ENCODE measurements around the gene PTPRN2. TPM values are rescaled to one million over a fixed set of nuclear protein-coding genes. Genes with fewer than 3 reads are reported as not detected.

PTPRN2 gene
- total RNA-seq, 1 experiment from 2014 or later, result 2.1 TPM

GRCh38 chr7:158316466-158317031, 271.1 kb downstream of the PTPRN2 start:
- no peak overlapping the region for H3K4me3 ChIP-seq (replicated peaks in 1 of 2; ENCODE audit: low read depth in 1 of 2, low read length in 2 of 2)
- no peaks in the 10 kb centered on the region for H3K36me3 ChIP-seq (ENCODE audit: control insufficient read depth in 1 of 2, insufficient read depth in 2 of 2, low read length in 2 of 2)
- ChIA-PET RAD21 (ENCODE audit: low non-redundant PET in 1 of 2, low total read pairs in 2 of 2, uncharacterized antibody in 2 of 2, unreplicated experiment in 2 of 2) (no interaction called here), POLR2A (no interaction called here), CTCF (no interaction called here)
- H3K27me3 ChIP-seq (ENCODE audit: insufficient read depth, low read length), result no peaks in the 10 kb centered on the region
- no peak for TF ChIP-seq SIN3A (IDR thresholded peaks at IDR 0.05; ENCODE audit: low read depth)
- no peak for TF ChIP-seq SRF (IDR thresholded peaks at IDR 0.05; ENCODE audit: low read depth)
- no peak for TF ChIP-seq CBX3 (IDR thresholded peaks at IDR 0.05; ENCODE audit: low read depth)
- TF ChIP-seq EZH2 (IDR thresholded peaks at IDR 0.05), result no peak
- TF ChIP-seq RAD21 (IDR thresholded peaks at IDR 0.05; ENCODE audit: low read depth), result no peak
- TF ChIP-seq ATF3 (IDR thresholded peaks at IDR 0.05), result no peak
- no peak for TF ChIP-seq POLR2A (IDR thresholded peaks at IDR 0.05; ENCODE audit: borderline replicate concordance, extremely low read depth, insufficient read depth, insufficient read length)
- no peak for TF ChIP-seq CEBPB (IDR thresholded peaks at IDR 0.05; ENCODE audit: low read depth)
- TF ChIP-seq POLR2AphosphoS5 (IDR thresholded peaks at IDR 0.05; ENCODE audit: low read depth, low read length), result no peak
- peaks cover 0 to 4% of the 10 kb centered on the region in 2 experiments; a peak in 2 of 4 replicates for H3K9me3 ChIP-seq (ENCODE audit: control insufficient read depth in 1 of 2, insufficient read depth in 1 of 2, low read depth in 1 of 2, low read length in 2 of 2)
- no peaks in the 10 kb centered on the region for H3K9me2 ChIP-seq (ENCODE audit: insufficient read depth)
- BruUV-seq (replicated peaks), result no TSS peak
- no peak for DNase-seq (ENCODE audit: low read depth, low spot score)
- no peak overlapping the region for H2AFZ ChIP-seq (ENCODE audit: low read depth, low read length, poor library complexity, severe bottlenecking)
- no peaks in the 10 kb centered on the region for H3K79me2 ChIP-seq (ENCODE audit: insufficient read depth, low read length)
- no peak overlapping the region for H3K9ac ChIP-seq (ENCODE audit: low read length)
- no peaks in the 10 kb centered on the region for H4K20me1 ChIP-seq (ENCODE audit: insufficient read depth)
- no peak for ATAC-seq
- H3K27ac ChIP-seq (ENCODE audit: low read depth, low read length), result no peak overlapping the region
- no peak overlapping the region for H3K4me2 ChIP-seq (ENCODE audit: low read length)
- no peaks in the 10 kb centered on the region for H3K4me1 ChIP-seq (ENCODE audit: control insufficient read depth in 1 of 2, insufficient read depth in 2 of 2, low read length in 2 of 2)
- intact Hi-C loops (cut with micrococcal nuclease), result no loop called here

- RAD21 ChIA-PET (ENCODE audit: low non-redundant PET in 1 of 2, low total read pairs in 2 of 2, uncharacterized antibody in 2 of 2, unreplicated experiment in 2 of 2), result no interaction called here
- Histone ChIP-seq H3K9me2 (ENCODE audit: insufficient read depth) (no peaks in the 10 kb centered on the region), H3K79me2 (ENCODE audit: insufficient read depth, low read length) (no peaks in the 10 kb centered on the region), H4K20me1 (ENCODE audit: insufficient read depth) (no peaks in the 10 kb centered on the region), H3K4me1 (ENCODE audit: control insufficient read depth in 1 of 2, insufficient read depth in 2 of 2, low read length in 2 of 2) (no peaks in the 10 kb centered on the region), H3K9ac (ENCODE audit: low read length) (no peak overlapping the region), H3K9me3 (ENCODE audit: control insufficient read depth in 1 of 2, insufficient read depth in 1 of 2, low read depth in 1 of 2, low read length in 2 of 2) (peaks cover 0 to 4% of the 10 kb centered on the region in 2 experiments; a peak in 2 of 4 replicates), H3K27ac (ENCODE audit: low read depth, low read length) (no peak overlapping the region), H3K27me3 (ENCODE audit: insufficient read depth, low read length) (no peaks in the 10 kb centered on the region), H3K4me3 (replicated peaks in 1 of 2; ENCODE audit: low read depth in 1 of 2, low read length in 2 of 2) (no peak overlapping the region), H3K4me2 (ENCODE audit: low read length) (no peak overlapping the region), H3K36me3 (ENCODE audit: control insufficient read depth in 1 of 2, insufficient read depth in 2 of 2, low read length in 2 of 2) (no peaks in the 10 kb centered on the region), H2AFZ (ENCODE audit: low read depth, low read length, poor library complexity, severe bottlenecking) (no peak overlapping the region)
- TF ChIP-seq ATF3 (IDR thresholded peaks at IDR 0.05) (no peak), CTCF (IDR thresholded peaks at IDR 0.05 in 2 of 3, conservative IDR thresholded peaks at IDR 0.05 in 1 of 3; ENCODE audit: borderline replicate concordance in 1 of 3, insufficient read depth in 1 of 3, low read depth in 2 of 3, low read length in 2 of 3) (no peak), ZBTB33 (IDR thresholded peaks at IDR 0.05; ENCODE audit: extremely low read depth, insufficient replicate concordance, low read length) (no peak), SIN3A (IDR thresholded peaks at IDR 0.05; ENCODE audit: low read depth) (no peak), CBX3 (IDR thresholded peaks at IDR 0.05; ENCODE audit: low read depth) (no peak)
- POLR2A ChIA-PET, result no interaction called here
- BruUV-seq (replicated peaks), result no TSS peak
- DNase-seq (ENCODE audit: low read depth, low spot score) (no peak), ATAC-seq (no peak)
- CTCF ChIA-PET, result no interaction called here
- intact Hi-C loops (cut with micrococcal nuclease), result no loop called here
These were observed 271.7 kb downstream of the PTPRN2 start for GRCh38 chr7:158315881-158316280.
